ENCODE measurements around the gene GPATCH8.

GPATCH8 gene

GRCh38 chr17:44546671-44547606, 43.7 kb upstream of the GPATCH8 start:
- TF ChIP-seq CTCF (IDR thresholded peaks at IDR 0.05; ENCODE audit: low read depth, low read length) = no peak
- peak; percentile 66 to 77 for DNase-seq (ENCODE audit: low read depth in 2 of 2)

GRCh38 chr17:44543905-44544523, 40.8 kb upstream of the GPATCH8 start:
- H3K4me3 ChIP-seq (replicated peaks in 1 of 2; ENCODE audit: low read depth in 2 of 2, low read length in 2 of 2) = no peak overlapping the region
- no peak for TF ChIP-seq CTCF (IDR thresholded peaks at IDR 0.05; ENCODE audit: low read depth, low read length)
- no peak for DNase-seq (ENCODE audit: low read depth in 2 of 2)

More at GRCh38 chr17:44546671-44547606, 43.7 kb upstream of the GPATCH8 start:
- H3K4me3 ChIP-seq (replicated peaks in 1 of 2; ENCODE audit: low read depth in 2 of 2, low read length in 2 of 2) = no peak overlapping the region

GRCh38 chr17:44543213-44543904, 40.2 kb upstream of the GPATCH8 start:
- DNase-seq (ENCODE audit: low read depth in 2 of 2) = peak; percentile 80 to 84
- no peak overlapping the region for H3K4me3 ChIP-seq (replicated peaks in 1 of 2; ENCODE audit: low read depth in 2 of 2, low read length in 2 of 2)

GRCh38 chr17:44541884-44542581, 38.8 kb upstream of the GPATCH8 start:
- no peak overlapping the region for H3K4me3 ChIP-seq (replicated peaks in 1 of 2; ENCODE audit: low read depth in 2 of 2, low read length in 2 of 2)
- no peak for DNase-seq (ENCODE audit: low read depth in 2 of 2)
- TF ChIP-seq CTCF (IDR thresholded peaks at IDR 0.05; ENCODE audit: low read depth, low read length) = no peak

More at GRCh38 chr17:44543213-44543904, 40.2 kb upstream of the GPATCH8 start:
- TF ChIP-seq CTCF (IDR thresholded peaks at IDR 0.05; ENCODE audit: low read depth, low read length) = no peak

GRCh38 chr17:44540246-44541084, 37.3 kb upstream of the GPATCH8 start:
- no peak overlapping the region for H3K4me3 ChIP-seq (replicated peaks in 1 of 2; ENCODE audit: low read depth in 2 of 2, low read length in 2 of 2)
- no peak for TF ChIP-seq CTCF (IDR thresholded peaks at IDR 0.05; ENCODE audit: low read depth, low read length)
- no peak for DNase-seq (ENCODE audit: low read depth in 2 of 2)

Data from cardiac fibroblast (primary cell).